KMS-11 (cell line): ENCODE data around the gene CUEDC2.

Experiments
- H2AFZ ChIP-seq: fragments of 200-600 bp; sonication (generic); 2 replicates; pipeline ENCODE4 v1.6.1; 2016; ENCODE audit warnings: antibody characterized with exemption, mixed run types, low read depth
- H3K27ac ChIP-seq: fragments of 200-600 bp; sonication (generic); 2 replicates; pipeline ENCODE4 v1.6.1; 2016; ENCODE audit warnings: mild to moderate bottlenecking, mixed run types
- H3K27me3 ChIP-seq: fragments of 200-600 bp; sonication (generic); 2 replicates; pipeline ENCODE4 v1.6.1; 2017; ENCODE audit warnings: mild to moderate bottlenecking, low read depth, mixed run types, moderate library complexity; ENCODE audit not compliant: insufficient read depth
- H3K36me3 ChIP-seq: fragments of 200-600 bp; sonication (generic); 2 replicates; pipeline ENCODE4 v1.6.1; 2017; ENCODE audit warnings: mild to moderate bottlenecking, mixed run types; ENCODE audit not compliant: insufficient read depth
- H3K4me1 ChIP-seq: fragments of 200-600 bp; sonication (generic); 2 replicates; pipeline ENCODE4 v1.6.1; 2016; ENCODE audit warnings: mild to moderate bottlenecking, low read depth, mixed run types; ENCODE audit not compliant: poor library complexity, severe bottlenecking
- H3K4me2 ChIP-seq: fragments of 200-600 bp; sonication (generic); 2 replicates; pipeline ENCODE4 v1.7.0; 2016; ENCODE audit warnings: mild to moderate bottlenecking, mixed run types
- H3K4me3 ChIP-seq: fragments of 200-600 bp; sonication (generic); IDR thresholded peaks from 2 replicates; pipeline ENCODE4 v1.6.1; 2017; ENCODE audit warnings: low read depth, low read length, mixed read lengths; ENCODE audit not compliant: insufficient read depth
- H3K79me2 ChIP-seq: fragments of 200-600 bp; sonication (generic); 2 replicates; pipeline ENCODE4 v1.6.1; 2016; ENCODE audit warnings: low read depth, mixed run types; ENCODE audit not compliant: insufficient read depth
- H3K9ac ChIP-seq: fragments of 200-600 bp; sonication (generic); 2 replicates; pipeline ENCODE4 v1.6.1; 2016; ENCODE audit warnings: mild to moderate bottlenecking, mixed run types
- H4K20me1 ChIP-seq: fragments of 200-600 bp; sonication (generic); 2 replicates; pipeline ENCODE4 v1.6.1; 2016; ENCODE audit warnings: mild to moderate bottlenecking, mixed run types; ENCODE audit not compliant: insufficient read depth
- TF ChIP-seq, protein P1 (sequence below): fragments of 200-600 bp; sonication (generic); conservative IDR thresholded peaks from 2 replicates; pipeline ENCODE4 v1.6.1; 2017; ENCODE audit warnings: low read depth, mild to moderate bottlenecking, antibody characterized with exemption, low read length, moderate library complexity, mixed read lengths

The CUEDC2 gene

GRCh38 chr10:102405632-102406031 is 26.7 kb downstream of the CUEDC2 start:
- no peaks in the 10 kb centered on the region for H3K36me3 ChIP-seq
- TF ChIP-seq, protein P1, sequence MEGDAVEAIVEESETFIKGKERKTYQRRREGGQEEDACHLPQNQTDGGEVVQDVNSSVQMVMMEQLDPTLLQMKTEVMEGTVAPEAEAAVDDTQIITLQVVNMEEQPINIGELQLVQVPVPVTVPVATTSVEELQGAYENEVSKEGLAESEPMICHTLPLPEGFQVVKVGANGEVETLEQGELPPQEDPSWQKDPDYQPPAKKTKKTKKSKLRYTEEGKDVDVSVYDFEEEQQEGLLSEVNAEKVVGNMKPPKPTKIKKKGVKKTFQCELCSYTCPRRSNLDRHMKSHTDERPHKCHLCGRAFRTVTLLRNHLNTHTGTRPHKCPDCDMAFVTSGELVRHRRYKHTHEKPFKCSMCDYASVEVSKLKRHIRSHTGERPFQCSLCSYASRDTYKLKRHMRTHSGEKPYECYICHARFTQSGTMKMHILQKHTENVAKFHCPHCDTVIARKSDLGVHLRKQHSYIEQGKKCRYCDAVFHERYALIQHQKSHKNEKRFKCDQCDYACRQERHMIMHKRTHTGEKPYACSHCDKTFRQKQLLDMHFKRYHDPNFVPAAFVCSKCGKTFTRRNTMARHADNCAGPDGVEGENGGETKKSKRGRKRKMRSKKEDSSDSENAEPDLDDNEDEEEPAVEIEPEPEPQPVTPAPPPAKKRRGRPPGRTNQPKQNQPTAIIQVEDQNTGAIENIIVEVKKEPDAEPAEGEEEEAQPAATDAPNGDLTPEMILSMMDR: no peak

GRCh38 chr10:102405108-102405571 is 27.2 kb downstream of the CUEDC2 start:
- Histone ChIP-seq H3K27me3 (peaks cover 13% of the 10 kb centered on the region), H3K4me1 (no peaks in the 10 kb centered on the region), H4K20me1 (no peaks in the 10 kb centered on the region), H3K36me3 (no peaks in the 10 kb centered on the region), H2AFZ (no peak overlapping the region), H3K4me2 (no peak overlapping the region), H3K79me2 (no peaks in the 10 kb centered on the region), H3K4me3 (no peak overlapping the region), H3K27ac (no peak overlapping the region), H3K9ac (no peak overlapping the region)
- TF ChIP-seq, protein P1: no peak

More at GRCh38 chr10:102405632-102406031, 26.7 kb downstream of the CUEDC2 start:
- Histone ChIP-seq H2AFZ (no peak overlapping the region), H3K27me3 (peaks cover 18% of the 10 kb centered on the region), H3K27ac (no peak overlapping the region), H4K20me1 (no peaks in the 10 kb centered on the region), H3K79me2 (no peaks in the 10 kb centered on the region), H3K4me3 (no peak overlapping the region), H3K9ac (no peak overlapping the region), H3K4me1 (no peaks in the 10 kb centered on the region), H3K4me2 (no peak overlapping the region)

DNA sequence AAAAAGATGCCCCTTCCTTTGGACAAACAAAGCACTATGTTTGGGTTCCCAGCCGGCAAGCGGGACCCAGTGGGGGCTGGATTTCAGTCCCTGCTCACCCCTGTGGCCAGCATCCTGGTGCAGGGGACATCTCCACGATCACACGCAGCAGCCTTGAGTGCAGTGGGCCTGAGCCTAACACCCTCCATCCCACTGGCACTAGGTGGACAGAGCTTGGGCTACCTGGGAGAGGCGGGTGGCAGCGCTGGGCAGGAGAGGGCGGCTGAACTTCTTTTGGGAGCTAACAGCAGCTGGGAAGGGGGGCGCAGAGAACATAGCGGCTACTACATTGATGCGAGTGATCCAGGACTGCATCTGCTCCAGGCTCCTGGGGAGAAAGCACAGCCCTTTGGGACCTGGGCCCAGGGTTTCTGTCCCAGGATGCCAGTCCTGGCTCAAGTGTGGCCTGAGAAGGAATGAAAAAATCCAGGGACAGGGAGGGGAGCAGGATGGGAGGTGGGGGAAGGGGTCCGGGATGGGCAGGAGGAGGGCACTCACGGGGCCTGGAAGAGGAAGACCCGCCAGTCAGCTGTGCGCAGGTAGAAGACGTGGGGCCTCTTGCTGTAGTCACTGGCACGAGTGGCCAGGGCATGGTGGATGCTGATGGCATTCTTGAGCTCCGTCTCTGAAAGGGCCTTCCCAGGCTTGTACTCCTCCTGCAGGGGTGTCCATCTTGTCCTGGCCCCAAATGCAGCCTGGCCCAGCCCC is 27.8 kb downstream of the CUEDC2 start:
- no peak overlapping the region for H3K4me2 ChIP-seq
- no peak overlapping the region for H3K27ac ChIP-seq
- no peak overlapping the region for H3K4me3 ChIP-seq
- no peaks in the 10 kb centered on the region for H4K20me1 ChIP-seq
- H3K4me1 ChIP-seq: peaks cover 6% of the 10 kb centered on the region
- TF ChIP-seq, protein P1: no peak
- peaks cover 8% of the 10 kb centered on the region for H3K27me3 ChIP-seq
- no peaks in the 10 kb centered on the region for H3K79me2 ChIP-seq
- no peak overlapping the region for H2AFZ ChIP-seq
- H3K36me3 ChIP-seq: no peaks in the 10 kb centered on the region
- no peak overlapping the region for H3K9ac ChIP-seq

DNA sequence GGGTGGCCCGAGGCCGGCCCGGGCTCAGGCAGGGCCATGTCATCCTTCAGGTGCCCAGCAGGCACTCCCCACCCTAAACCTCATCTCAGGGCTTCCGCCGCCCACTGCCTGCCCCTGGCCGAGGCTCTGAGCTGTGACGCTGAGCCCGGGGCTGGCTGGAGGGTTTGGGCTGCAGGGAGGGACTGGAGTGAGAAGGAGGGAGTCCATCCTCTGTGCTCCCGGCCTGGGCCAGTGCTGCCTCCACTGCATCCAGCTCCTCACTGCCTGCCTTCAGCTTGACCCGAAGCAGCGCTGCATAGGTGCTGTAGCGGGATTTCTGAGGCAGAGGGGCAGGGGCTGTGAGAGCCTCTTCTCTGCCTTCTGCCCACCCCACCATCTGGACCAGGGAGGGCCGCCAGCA is 29.3 kb downstream of the CUEDC2 start:
- H3K79me2 ChIP-seq: no peaks in the 10 kb centered on the region; the same call in 1 of the 2 replicates
- H3K27me3 ChIP-seq: peaks cover 4% of the 10 kb centered on the region; the same call in 1 of the 2 replicates
- TF ChIP-seq, protein P1: no peak
- no peak overlapping the region for H3K4me3 ChIP-seq
- no peak overlapping the region for H2AFZ ChIP-seq
- H3K36me3 ChIP-seq: no peaks in the 10 kb centered on the region
- H3K27ac ChIP-seq: no peak overlapping the region
- no peaks in the 10 kb centered on the region for H4K20me1 ChIP-seq
- H3K4me2 ChIP-seq: no peak overlapping the region
- H3K4me1 ChIP-seq: peaks cover 15% of the 10 kb centered on the region
- no peak overlapping the region for H3K9ac ChIP-seq
